RWPE2 (cell line): ENCODE data around the gene CCNI.

Source experiments
- ATAC-seq: fragments of 200-7000 bp; cut with Tn5 transposase; 3 replicates; pipeline ENCODE4 v1.9.1; 2021; ENCODE audit warnings: low read depth
- DNase-seq: peaks from one replicate; pipeline ENCODE4 v3.0.0-alpha.2; 2020; ENCODE audit warnings: low spot score
- H3K27ac ChIP-seq: fragments of 450-650 bp; 2 replicates; pipeline ENCODE4 v1.5.1; 2017; ENCODE audit warnings: mild to moderate bottlenecking; ENCODE audit not compliant: poor library complexity, severe bottlenecking
- H3K27me3 ChIP-seq: fragments of 250-450 bp; sonication (Bioruptor Pico); 2 replicates; pipeline ENCODE4 v1.5.1; 2021; ENCODE audit warnings: mild to moderate bottlenecking, moderate library complexity; ENCODE audit not compliant: insufficient read depth, poor library complexity, severe bottlenecking
- H3K36me3 ChIP-seq: fragments of 250-450 bp; sonication (Bioruptor Pico); 2 replicates; pipeline ENCODE4 v1.5.1; 2020; ENCODE audit warnings: low read depth, mild to moderate bottlenecking, moderate library complexity
- H3K4me1 ChIP-seq: fragments of 250-450 bp; sonication (Bioruptor Pico); 2 replicates; pipeline ENCODE4 v1.5.1; 2021; ENCODE audit warnings: mild to moderate bottlenecking, moderate library complexity; ENCODE audit not compliant: insufficient read depth, poor library complexity, severe bottlenecking
- H3K4me3 ChIP-seq: fragments of 250-450 bp; sonication (Bioruptor Pico); 2 replicates; pipeline ENCODE4 v1.5.1; 2021; ENCODE audit warnings: mild to moderate bottlenecking, moderate library complexity; ENCODE audit not compliant: severe bottlenecking
- H3K9me3 ChIP-seq: fragments of 250-450 bp; sonication (Bioruptor Pico); 2 replicates; pipeline ENCODE4 v1.5.1; 2021; ENCODE audit warnings: mild to moderate bottlenecking, moderate library complexity; ENCODE audit not compliant: severe bottlenecking
- TF ChIP-seq, protein P1 (sequence below): fragments of 450-650 bp; IDR thresholded peaks from one replicate; pipeline ENCODE4 v1.5.1; 2017; ENCODE audit warnings: mild to moderate bottlenecking, moderate library complexity; ENCODE audit not compliant: poor library complexity, severe bottlenecking

CCNI gene

DNA sequence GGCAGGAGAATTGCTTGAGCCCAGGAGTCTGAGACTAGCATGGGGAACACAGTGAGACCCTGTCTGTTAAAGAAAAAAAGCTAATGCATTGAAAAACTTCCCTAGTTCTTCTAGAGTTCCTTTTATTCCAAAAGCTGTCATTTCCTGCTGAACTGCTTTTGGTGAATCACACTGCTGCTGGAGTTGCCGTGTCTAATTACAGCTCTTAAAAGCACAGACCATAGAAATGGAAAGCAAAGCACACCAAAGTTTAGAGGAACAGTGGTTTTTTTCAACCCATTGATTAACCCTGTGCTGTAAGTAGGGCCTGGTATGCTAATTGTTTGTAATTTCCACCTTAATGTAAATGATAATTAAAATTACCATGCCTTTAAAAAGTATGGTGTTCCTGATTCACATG lies 73.9 kb downstream of the CCNI start:
- Histone ChIP-seq H3K4me1 (peaks cover 12% of the 10 kb centered on the region), H3K9me3 (no peaks in the 10 kb centered on the region), H3K27me3 (no peaks in the 10 kb centered on the region), H3K36me3 (peaks cover 39% of the 10 kb centered on the region), H3K27ac (peak overlapping the region; percentile 55), H3K4me3 (no peak overlapping the region)
- TF ChIP-seq, protein P1, sequence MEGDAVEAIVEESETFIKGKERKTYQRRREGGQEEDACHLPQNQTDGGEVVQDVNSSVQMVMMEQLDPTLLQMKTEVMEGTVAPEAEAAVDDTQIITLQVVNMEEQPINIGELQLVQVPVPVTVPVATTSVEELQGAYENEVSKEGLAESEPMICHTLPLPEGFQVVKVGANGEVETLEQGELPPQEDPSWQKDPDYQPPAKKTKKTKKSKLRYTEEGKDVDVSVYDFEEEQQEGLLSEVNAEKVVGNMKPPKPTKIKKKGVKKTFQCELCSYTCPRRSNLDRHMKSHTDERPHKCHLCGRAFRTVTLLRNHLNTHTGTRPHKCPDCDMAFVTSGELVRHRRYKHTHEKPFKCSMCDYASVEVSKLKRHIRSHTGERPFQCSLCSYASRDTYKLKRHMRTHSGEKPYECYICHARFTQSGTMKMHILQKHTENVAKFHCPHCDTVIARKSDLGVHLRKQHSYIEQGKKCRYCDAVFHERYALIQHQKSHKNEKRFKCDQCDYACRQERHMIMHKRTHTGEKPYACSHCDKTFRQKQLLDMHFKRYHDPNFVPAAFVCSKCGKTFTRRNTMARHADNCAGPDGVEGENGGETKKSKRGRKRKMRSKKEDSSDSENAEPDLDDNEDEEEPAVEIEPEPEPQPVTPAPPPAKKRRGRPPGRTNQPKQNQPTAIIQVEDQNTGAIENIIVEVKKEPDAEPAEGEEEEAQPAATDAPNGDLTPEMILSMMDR: no peak
- no peak for DNase-seq
- ATAC-seq: peak; percentile 89

GRCh38 chr4:76998251-76998901 lies 77.4 kb downstream of the CCNI start:
- Histone ChIP-seq H3K4me1 (peaks cover 12% of the 10 kb centered on the region), H3K36me3 (peaks cover 19% of the 10 kb centered on the region), H3K4me3 (no peak overlapping the region), H3K9me3 (no peaks in the 10 kb centered on the region), H3K27ac (no peak overlapping the region), H3K27me3 (no peaks in the 10 kb centered on the region)
- ATAC-seq (no peak), DNase-seq (no peak)
- TF ChIP-seq, protein P1: no peak

DNA sequence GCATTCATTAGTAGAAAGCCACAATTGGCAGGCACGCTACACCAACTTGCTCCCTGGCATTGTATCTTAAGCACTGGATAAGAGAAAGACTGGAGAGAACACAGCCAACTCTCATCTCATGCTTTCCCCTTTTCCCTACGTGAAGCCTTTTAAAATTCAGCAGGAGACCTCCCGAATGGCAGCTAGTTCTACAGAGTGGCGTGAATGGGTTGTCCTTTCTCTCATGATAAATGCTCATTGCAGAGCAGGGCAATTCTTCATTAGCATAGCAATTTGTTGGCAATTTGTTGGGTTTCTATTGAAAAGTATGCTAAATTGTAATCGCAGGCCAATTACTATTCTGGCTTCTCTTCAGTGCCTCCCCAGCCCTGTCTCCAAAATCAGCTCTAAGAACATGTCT lies 78.3 kb downstream of the CCNI start:
- Histone ChIP-seq H3K4me1 (peaks cover 11% of the 10 kb centered on the region), H3K27ac (no peak overlapping the region), H3K27me3 (no peaks in the 10 kb centered on the region), H3K4me3 (no peak overlapping the region), H3K9me3 (no peaks in the 10 kb centered on the region), H3K36me3 (peaks cover 19% of the 10 kb centered on the region)
- DNase-seq: no peak
- TF ChIP-seq, protein P1: no peak
- no peak for ATAC-seq
